Urothelium cell line (cell line): Measurements from ENCODE around the gene SUDS3.

ENCODE experiments used
- DNase-seq: peaks from one replicate; pipeline ENCODE4 v3.0.0; 2011; ENCODE audit warnings: low spot score, mixed read lengths
- FAIRE-seq: peaks from 2 replicates; lab custom pipeline; 2011; peaks lifted over from hg19 to GRCh38; lab: Jason Lieb, UNC

Gene SUDS3

GRCh38 chr12:118356809-118357256 lies 19.5 kb upstream of the SUDS3 start:
- no peak for FAIRE-seq
- no peak for DNase-seq

DNA sequence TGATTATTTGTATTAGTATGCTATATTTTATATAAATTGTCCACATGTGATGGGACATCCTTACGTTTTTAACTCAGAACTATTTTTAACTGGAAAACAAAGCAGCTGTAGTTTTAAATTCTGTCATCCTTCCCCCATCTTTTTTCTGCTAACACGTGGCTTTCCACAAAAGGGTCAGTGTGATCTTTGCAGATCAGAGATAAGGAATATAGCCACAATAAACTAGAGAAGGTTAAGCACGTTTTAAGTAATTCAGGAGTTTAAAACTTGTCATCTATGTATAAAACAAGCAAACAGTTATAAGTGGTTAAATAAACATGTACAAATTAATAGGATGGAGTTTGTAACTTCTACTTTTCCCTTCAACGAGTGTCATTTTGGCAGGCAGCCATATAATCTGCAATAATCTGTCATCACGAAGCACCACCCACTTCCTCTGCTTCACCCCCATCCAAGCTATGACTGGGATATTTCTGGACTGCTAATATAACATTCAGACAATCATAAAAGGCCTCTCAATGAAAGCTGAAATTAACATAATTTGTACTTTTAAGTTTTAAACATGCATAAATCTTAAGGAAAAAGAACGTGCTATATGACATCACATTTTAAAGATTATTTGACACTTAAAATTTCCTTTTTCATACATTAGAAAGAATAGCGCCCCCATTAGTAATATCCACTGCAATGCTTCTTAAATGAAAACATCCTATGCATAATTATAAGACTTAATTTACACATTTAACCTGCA lies 18.9 kb upstream of the SUDS3 start:
- FAIRE-seq (no peak), DNase-seq (no peak)

- FAIRE-seq (no peak), DNase-seq (no peak)
Observed at GRCh38 chr12:118358008-118358359, 18.4 kb upstream of the SUDS3 start.

DNA sequence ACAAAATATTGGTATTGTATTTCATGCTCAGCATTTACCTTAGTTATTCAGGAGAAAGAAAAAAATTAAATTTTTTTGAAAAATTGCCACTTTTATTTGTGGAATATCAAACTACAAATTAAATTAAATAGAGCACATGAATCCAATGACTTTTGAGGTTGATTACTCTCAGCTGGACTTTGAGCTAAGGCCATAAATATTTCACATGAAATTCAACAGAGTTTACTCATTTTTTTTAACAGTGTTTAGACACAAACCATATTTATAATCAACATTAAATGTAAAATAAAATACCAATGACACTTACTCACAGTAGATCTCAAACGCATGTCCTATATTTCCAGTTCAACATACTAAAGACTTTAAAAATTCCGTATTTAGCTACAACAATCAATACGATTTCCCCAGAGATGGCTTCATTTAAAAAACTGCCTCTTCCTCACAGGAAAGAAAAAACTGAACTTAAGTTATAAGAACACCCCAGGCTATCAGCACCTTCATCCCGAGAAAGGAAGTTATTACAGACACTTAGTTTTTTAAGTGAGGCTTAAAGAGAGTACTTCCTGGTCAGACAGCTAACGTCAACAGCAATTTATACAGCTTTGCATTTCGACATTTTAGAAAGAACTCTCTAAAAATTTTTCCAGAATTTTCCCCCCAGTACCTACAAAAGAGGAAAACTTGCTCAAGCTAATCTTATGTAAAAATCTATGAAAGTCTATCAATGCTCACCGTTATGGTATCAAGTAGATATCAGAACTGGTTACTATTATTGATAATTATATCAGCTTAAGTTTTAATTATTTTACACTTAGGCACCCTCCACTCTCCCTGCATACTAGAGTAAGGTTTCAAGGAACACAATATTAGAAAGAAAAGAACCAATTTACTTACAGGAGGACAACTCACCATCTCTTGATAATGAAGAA lies 17.5 kb upstream of the SUDS3 start:
- FAIRE-seq (no peak), DNase-seq (no peak)

DNA sequence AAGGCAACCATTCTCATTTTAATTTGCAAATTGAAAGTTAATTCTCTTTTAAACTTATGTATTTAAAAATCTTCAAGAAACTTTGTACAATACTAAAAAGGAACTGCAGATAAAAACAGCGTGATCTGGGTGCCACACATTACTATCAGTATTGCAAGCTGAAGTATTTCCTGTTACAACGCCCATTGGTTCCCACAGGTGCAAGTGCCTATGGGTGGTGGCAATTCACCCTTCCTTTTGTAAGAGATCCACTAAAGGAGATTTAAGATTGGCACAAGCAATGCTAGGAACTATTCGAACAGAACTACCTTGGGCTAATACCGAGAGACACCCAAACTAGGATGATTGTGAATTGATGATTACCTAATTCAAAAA lies 16.8 kb upstream of the SUDS3 start:
- FAIRE-seq (no peak), DNase-seq (no peak)

DNA sequence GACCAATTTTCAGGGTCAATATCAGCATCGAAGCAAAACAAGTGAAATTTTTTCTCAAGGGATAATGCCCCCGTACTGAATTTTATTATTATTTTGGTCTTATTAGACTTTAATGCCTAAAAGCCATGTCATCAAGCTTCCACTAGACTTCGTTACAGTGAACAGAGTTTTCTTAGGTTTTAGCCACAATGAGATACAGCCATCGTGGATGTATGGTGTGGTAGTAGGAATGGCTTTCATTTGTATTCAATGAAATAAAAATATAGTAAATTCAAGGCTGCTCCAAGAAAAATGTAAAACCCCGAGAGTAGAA lies 15.3 kb upstream of the SUDS3 start:
- no peak for FAIRE-seq

DNA sequence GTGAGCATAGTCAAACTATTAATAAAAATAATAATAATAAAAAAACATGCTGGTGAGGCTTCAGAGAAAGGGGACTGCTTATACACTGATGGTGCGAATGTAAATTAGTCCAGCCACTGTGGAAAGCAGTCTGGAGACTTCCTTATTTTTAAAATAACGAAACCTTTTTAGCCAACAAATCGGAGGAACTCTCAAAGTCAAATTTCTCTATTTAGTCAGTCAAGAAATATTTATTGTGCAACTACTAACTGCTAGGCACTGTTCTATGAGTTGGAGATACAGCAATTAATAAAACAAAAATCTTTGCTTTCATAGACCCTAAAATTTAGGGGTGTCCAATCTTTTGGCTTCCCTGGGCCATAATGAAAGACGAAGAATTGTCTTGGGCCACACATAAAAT lies 14.5 kb upstream of the SUDS3 start:
- FAIRE-seq = no peak

More for the DNA sequence above, 15.3 kb upstream of the SUDS3 start:
- DNase-seq = no peak

GRCh38 chr12:118368821-118369220 lies 7.5 kb upstream of the SUDS3 start:
- FAIRE-seq = no peak

More for the DNA sequence above, 14.5 kb upstream of the SUDS3 start:
- DNase-seq = no peak

DNA sequence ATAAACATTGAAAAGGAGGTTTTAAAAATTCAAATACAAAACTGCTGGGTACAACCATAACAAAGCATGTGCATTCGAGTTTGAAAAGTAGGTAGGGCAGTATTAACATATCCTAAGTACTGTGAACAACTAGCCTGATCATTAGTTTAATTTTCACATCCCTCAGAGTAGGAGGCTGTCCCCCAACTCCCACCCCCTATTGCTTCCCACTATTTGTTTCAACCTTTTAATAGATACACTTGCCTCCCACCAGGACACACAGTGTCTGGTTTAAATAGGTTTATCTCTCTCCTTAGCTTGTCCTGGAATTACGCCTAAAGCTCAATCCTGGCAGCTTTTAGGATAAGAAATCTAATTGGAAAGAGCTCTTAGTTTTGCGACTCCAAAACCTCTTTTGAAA lies 5.8 kb upstream of the SUDS3 start:
- DNase-seq (no peak), FAIRE-seq (no peak)

More at GRCh38 chr12:118368821-118369220, 7.5 kb upstream of the SUDS3 start:
- DNase-seq = no peak

DNA sequence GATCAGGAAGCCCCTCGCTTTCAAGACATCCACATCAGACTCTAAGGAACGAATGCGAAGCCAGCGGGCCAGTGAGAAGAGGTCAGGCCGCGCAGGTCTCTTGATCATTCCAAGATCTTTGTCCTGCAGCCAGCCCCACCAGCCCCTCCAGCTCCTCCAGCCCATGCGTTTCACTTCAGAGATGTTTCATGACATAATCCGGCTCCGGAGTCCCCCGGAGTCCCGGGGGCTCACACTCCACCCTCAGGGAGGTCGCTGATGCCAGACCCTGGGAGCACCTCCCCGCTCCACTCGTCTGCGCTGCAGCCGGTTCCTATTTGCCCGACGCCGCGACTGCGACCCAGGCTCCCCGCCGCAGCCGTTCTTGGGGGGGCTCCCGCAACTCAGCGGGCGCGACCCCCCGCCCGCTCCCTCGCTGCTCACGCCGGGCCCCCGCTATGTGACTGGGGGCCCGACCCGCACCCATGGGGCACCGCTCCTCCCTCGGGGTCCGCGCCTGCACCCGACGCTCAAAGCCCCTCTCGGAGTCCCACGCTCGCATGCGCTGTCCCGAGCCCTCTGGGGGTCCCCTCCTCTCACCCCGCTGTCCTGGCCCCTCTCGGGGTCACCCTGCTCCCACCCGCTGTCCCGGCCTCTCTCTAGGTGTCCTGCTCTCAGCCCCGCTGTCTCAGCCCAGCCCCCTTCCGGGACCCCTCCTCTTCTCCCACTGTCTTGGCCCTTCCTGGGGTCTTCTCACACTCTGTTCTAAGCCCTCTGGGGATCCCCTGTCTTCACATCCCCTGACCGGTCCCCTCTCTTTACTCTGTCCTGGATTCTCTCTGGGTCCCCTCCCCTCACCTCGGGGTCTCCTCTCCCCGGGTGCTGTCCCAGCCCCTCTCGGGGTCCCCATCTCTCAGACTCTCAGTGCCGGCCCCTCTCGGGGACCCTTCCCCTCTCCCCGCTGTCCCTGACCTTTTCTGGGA lies 4.8 kb upstream of the SUDS3 start:
- FAIRE-seq (no peak), DNase-seq (no peak)

GRCh38 chr12:118372541-118373495 lies 3.5 kb upstream of the SUDS3 start, which contains the start of gene TAOK3:
TAOK3 (minus strand) TSS chr12:118372907; CDS start chr12:118255567, 117,340 bp downstream.
- FAIRE-seq (no peak), DNase-seq (peak; percentile 96)

DNA sequence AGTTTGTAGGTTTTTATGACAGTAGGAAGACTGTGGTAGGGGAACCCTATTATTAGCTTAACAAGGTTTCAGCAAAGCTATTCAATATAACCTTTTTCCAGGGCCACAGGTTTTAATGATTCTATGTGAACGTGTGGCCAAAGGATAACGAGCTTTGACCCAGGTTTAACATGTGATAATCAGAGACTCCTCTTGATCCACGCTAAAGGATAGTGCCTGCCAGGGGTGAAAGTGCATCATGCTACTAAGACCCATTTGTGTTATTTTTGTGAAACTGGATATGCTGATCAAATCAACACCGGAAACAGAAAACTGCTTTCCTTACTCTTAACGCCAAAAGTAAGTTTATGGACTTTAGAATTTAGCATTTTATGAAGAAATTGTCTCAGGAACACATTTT lies 2.7 kb upstream of the SUDS3 start:
- DNase-seq (no peak), FAIRE-seq (no peak)

DNA sequence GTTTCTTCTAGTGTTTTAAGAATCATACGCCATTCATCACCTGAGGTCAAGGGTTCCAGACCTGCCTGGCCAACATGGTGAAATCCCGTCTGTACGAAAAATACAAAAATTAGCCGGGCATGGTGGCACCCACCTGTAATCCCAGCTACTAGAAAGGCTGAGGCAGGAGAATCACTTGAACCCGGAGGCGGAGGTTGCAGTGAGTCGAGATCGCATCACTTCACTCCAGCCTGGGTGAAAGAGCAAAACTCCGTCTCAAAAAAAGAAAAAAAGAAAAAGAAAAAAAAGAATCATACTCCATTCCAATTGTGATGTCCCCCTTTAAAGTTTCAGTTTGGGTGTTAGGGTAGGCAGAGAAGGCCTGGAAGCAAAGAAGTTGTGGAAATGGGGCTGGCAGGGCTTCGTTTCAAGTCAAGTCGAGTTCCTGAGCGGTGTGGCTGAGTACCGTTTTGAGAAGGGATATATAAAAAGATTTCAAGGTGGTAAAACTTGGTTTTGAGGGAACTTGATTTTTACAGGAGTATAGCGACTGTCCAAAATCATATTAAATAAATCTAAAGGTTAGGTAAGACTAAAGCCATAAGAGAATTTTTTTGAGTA lies 2.1 kb upstream of the SUDS3 start:
- DNase-seq = no peak
- no peak for FAIRE-seq

GRCh38 chr12:118374909-118375308 lies 1.4 kb upstream of the SUDS3 start:
- DNase-seq (no peak), FAIRE-seq (no peak)

DNA sequence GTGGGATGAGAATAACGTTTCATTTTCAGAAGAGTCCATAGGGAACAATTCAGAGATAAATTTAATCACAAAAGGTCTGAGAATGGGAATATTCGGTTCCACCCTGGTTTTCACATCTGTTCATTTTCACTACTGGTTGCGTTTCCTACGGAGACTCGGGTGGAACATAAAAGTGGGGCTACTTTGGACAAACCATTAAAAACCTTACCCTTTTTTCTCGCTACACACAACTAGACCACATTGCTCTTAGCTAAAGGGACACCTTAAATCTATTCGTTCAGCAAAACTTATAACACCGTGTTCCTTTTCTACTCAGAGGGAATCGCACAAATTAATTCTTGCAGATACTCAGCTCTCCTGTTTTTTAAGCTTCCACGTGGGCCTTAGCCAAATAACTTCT lies 1.0 kb upstream of the SUDS3 start:
- FAIRE-seq (no peak), DNase-seq (no peak)

GRCh38 chr12:118377021-118377883 lies 897 bp downstream of the SUDS3 start:
- DNase-seq (no peak), FAIRE-seq (no peak)

DNA sequence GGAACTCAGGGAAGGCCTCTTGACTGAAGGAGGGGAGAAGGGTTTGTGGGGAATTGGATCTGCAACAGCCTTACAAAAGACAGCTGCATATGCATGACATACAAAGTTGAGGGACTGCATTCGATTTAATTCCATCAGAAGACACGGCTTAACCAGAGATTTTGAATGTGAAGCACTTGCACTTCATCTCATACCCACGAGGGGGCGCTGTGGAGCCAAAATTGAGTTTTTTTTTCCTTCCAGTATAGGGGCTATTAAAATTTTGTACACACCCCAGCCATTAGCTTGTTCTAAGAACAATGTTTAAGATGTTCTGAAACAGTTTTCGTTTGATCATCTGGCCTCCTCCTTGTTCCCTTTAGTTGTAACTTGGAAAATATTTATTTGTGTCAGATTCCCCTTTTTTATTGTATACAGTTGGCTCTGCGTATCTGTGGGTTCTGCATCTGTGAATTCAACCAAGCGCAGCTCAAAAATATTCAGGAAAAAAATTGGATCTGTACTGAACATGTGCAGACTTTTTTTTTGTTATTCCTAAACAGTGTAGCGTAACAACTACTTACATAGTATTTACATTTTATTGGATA lies 1.6 kb downstream of the SUDS3 start:
- no peak for FAIRE-seq
- DNase-seq = peak; percentile 61

DNA sequence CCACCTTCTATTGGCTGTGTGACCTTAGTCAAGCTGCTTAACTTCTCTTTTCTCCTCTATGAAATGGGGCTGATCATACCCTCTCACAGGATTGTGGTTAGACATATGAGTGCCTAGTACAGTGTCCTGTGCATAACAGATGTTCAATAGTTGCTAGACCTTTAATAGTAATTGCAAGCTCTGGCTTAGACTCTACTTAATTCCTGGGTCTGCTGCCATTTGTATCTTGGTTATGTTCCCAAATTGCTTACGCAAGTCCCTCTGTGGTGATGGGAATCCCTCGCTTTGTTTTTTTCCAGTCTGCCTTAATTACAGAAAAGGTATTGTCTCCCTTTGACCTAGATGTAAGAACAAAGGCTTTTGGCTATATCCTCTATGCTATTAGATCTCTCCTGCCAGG lies 15.1 kb downstream of the SUDS3 start:
- FAIRE-seq = no peak
- no peak for DNase-seq
